HepG2 (cell line): ENCODE data around the gene HBQ1. TPM values are rescaled to one million over a fixed set of nuclear protein-coding genes. Genes with fewer than 3 reads are reported as not detected.

Source experiments
- ATF7-NPFF ChIP-seq: sonication (generic); formaldehyde crosslinking; IDR thresholded peaks from 2 replicates; pipeline ENCODE4 v1.8.1; 2023; ENCODE audit warnings: mild to moderate bottlenecking, low read depth, missing genetic modification reagents, moderate library complexity
- ELF4 ChIP-seq: sonication (generic); formaldehyde crosslinking; IDR thresholded peaks from 2 replicates; pipeline ENCODE4 v1.5.0; 2020; ENCODE audit warnings: missing genetic modification reagents, mild to moderate bottlenecking, moderate library complexity, borderline replicate concordance
- GFI1 ChIP-seq: sonication (generic); formaldehyde crosslinking; IDR thresholded peaks from 2 replicates; pipeline ENCODE4 v1.5.0; 2020; ENCODE audit warnings: missing genetic modification reagents, mild to moderate bottlenecking, borderline replicate concordance
- HOXA9 ChIP-seq: sonication (generic); formaldehyde crosslinking; IDR thresholded peaks from 2 replicates; pipeline ENCODE4 v1.8.1; 2022; ENCODE audit warnings: missing genetic modification reagents, mild to moderate bottlenecking, moderate library complexity, borderline replicate concordance
- JUND ChIP-seq: sonication (generic); formaldehyde crosslinking; IDR thresholded peaks from 2 replicates; pipeline ENCODE4 v1.8.0; 2022; ENCODE audit warnings: mild to moderate bottlenecking, missing genetic modification reagents
- KDM6A ChIP-seq: IDR thresholded peaks from 2 replicates; pipeline ENCODE4 v1.6.1; 2016; ENCODE audit warnings: low read depth
- KLF15 ChIP-seq: sonication (generic); formaldehyde crosslinking; IDR thresholded peaks from 2 replicates; pipeline ENCODE4 v1.8.1; 2023; ENCODE audit warnings: borderline replicate concordance, mild to moderate bottlenecking, inconsistent platforms, missing genetic modification reagents, mixed read lengths
- MEIS2 ChIP-seq: sonication (generic); formaldehyde crosslinking; IDR thresholded peaks from 2 replicates; pipeline ENCODE4 v1.9.0; 2021; ENCODE audit warnings: mild to moderate bottlenecking, missing genetic modification reagents
- NRL ChIP-seq: sonication (generic); formaldehyde crosslinking; IDR thresholded peaks from 2 replicates; pipeline ENCODE4 v1.5.0; 2020; ENCODE audit warnings: missing genetic modification reagents, mild to moderate bottlenecking, moderate library complexity, borderline replicate concordance
- RBM39 ChIP-seq: fragments of 200-400 bp; formaldehyde crosslinking; IDR thresholded peaks from one replicate; pipeline ENCODE4 v1.6.1; 2018; ENCODE audit warnings: antibody characterized with exemption, mild to moderate bottlenecking, low read depth, low read length; ENCODE audit not compliant: poor library complexity, severe bottlenecking
- RFX5 ChIP-seq: IDR thresholded peaks from 2 replicates; pipeline ENCODE4 v1.6.1; 2011; ENCODE audit warnings: low read depth, low read length, improper control_type of control experiment
- SIN3A ChIP-seq: IDR thresholded peaks from 2 replicates; pipeline ENCODE4 v1.6.1; 2011; ENCODE audit warnings: low read depth, mild to moderate bottlenecking, control low read depth, low read length, borderline replicate concordance
- SP4 ChIP-seq: sonication (generic); formaldehyde crosslinking; IDR thresholded peaks from 2 replicates; pipeline ENCODE4 v1.8.1; 2023; ENCODE audit warnings: mild to moderate bottlenecking, missing genetic modification reagents
- TBX3 ChIP-seq: fragments of 450-650 bp; IDR thresholded peaks from 2 replicates; pipeline ENCODE4 v1.6.1; 2017; ENCODE audit warnings: antibody characterized with exemption, mild to moderate bottlenecking, inconsistent platforms, borderline replicate concordance
- ZBTB42 ChIP-seq: sonication (generic); formaldehyde crosslinking; IDR thresholded peaks from 2 replicates; pipeline ENCODE4 v1.5.0; 2020; ENCODE audit warnings: mild to moderate bottlenecking, missing genetic modification reagents
- ZEB1 ChIP-seq: IDR thresholded peaks from 2 replicates; pipeline ENCODE4 v1.6.1; 2012; ENCODE audit warnings: mild to moderate bottlenecking, low read depth, inconsistent platforms; ENCODE audit not compliant: insufficient replicate concordance
- ZNF430 ChIP-seq: sonication (generic); formaldehyde crosslinking; IDR thresholded peaks from 2 replicates; pipeline ENCODE4 v1.9.0; 2021; ENCODE audit warnings: mild to moderate bottlenecking, missing genetic modification reagents
- ZNF589 ChIP-seq: sonication (generic); formaldehyde crosslinking; conservative IDR thresholded peaks from 2 replicates; pipeline ENCODE4 v1.8.0; 2022; ENCODE audit warnings: mild to moderate bottlenecking, moderate library complexity, missing genetic modification reagents
- polyA plus RNA-seq, 8 experiments: library from polyadenylated mRNA; depleted of rRNA in 3 of 8; stranded (reverse) in 7 of 8; unstranded in 1 of 8; fragments of >200 nt; fragmentation: Illumina TruSeq in 4 of 8; extraction: Trizol in 4 of 8; gene quantifications; 2 replicates each; pipeline versions ENCODE4 v1.2.1 to v1.2.3, GENCODE V29; 2011 to 2016; ENCODE audit warnings: low read depth in 4 of 8, missing spikeins in 1 of 8, mixed read lengths in 1 of 8; ENCODE audit not compliant: insufficient read depth in 1 of 8
- total RNA-seq, 5 experiments: library from RNA; depleted of rRNA; stranded (reverse); fragments of >200 nt; fragmentation: Illumina TruSeq; extraction: Trizol; gene quantifications; 2 replicates each; pipeline ENCODE4 v1.2.3, GENCODE V29; 2016; ENCODE audit warnings: low read depth in 1 of 5
- TF ChIP-seq, protein P1 (sequence below): IDR thresholded peaks from 2 replicates; pipeline ENCODE4 v1.6.1; 2012; ENCODE audit warnings: low read depth, low read length, improper control_type of control experiment
- TF ChIP-seq, protein P2 (sequence below): sonication (generic); formaldehyde crosslinking; IDR thresholded peaks from 2 replicates; pipeline ENCODE4 v1.5.0; 2020; ENCODE audit warnings: mild to moderate bottlenecking, missing genetic modification reagents, moderate library complexity
- TF ChIP-seq, protein P3 (sequence below): sonication (generic); formaldehyde crosslinking; IDR thresholded peaks from 2 replicates; pipeline ENCODE4 v1.4.0; 2020; ENCODE audit warnings: missing genetic modification reagents
- TF ChIP-seq, protein P4 (sequence below): sonication (generic); formaldehyde crosslinking; IDR thresholded peaks from 2 replicates; pipeline ENCODE4 v1.4.0; 2020; ENCODE audit warnings: missing genetic modification reagents

HBQ1 gene
- total and polyA plus RNA-seq, 2 of the 13 experiments (the other 11 are each of a cell fraction or from before 2014, with no cell fraction given) = 4.9 to 7.4 TPM

DNA sequence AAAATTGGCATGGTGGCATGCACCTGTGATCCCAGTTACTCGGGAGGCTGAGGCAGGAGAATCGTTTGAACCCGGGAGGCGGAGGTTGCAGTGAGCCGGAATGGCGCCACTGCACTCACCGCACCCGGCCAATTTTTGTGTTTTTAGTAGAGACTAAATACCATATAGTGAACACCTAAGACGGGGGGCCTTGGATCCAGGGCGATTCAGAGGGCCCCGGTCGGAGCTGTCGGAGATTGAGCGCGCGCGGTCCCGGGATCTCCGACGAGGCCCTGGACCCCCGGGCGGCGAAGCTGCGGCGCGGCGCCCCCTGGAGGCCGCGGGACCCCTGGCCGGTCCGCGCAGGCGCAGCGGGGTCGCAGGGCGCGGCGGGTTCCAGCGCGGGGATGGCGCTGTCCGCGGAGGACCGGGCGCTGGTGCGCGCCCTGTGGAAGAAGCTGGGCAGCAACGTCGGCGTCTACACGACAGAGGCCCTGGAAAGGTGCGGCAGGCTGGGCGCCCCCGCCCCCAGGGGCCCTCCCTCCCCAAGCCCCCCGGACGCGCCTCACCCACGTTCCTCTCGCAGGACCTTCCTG lies at the start of gene HBQ1 (continued):
- TF ChIP-seq HOXA9 (CRISPR knock-in tag) (no peak), KLF15 (CRISPR knock-in tag) (no peak), ZBTB42 (CRISPR knock-in tag) (no peak), ZNF589 (no peak), SP4 (CRISPR knock-in tag) (peak; percentile 17; the same call in 1 of the 2 replicates), ZNF430 (CRISPR knock-in tag) (no peak), GFI1 (CRISPR knock-in tag) (no peak), TBX3 (no peak), RFX5 (no peak), ATF7-NPFF (CRISPR knock-in tag) (no peak), MEIS2 (peak; percentile 67; the same call in 1 of the 2 replicates), SIN3A (no peak), ZEB1 (no peak), JUND (CRISPR knock-in tag) (no peak), NRL (CRISPR knock-in tag) (no peak), KDM6A (CRISPR knock-in tag) (no peak), RBM39 (no peak), ELF4 (CRISPR knock-in tag) (no peak)
- TF ChIP-seq, protein P1, sequence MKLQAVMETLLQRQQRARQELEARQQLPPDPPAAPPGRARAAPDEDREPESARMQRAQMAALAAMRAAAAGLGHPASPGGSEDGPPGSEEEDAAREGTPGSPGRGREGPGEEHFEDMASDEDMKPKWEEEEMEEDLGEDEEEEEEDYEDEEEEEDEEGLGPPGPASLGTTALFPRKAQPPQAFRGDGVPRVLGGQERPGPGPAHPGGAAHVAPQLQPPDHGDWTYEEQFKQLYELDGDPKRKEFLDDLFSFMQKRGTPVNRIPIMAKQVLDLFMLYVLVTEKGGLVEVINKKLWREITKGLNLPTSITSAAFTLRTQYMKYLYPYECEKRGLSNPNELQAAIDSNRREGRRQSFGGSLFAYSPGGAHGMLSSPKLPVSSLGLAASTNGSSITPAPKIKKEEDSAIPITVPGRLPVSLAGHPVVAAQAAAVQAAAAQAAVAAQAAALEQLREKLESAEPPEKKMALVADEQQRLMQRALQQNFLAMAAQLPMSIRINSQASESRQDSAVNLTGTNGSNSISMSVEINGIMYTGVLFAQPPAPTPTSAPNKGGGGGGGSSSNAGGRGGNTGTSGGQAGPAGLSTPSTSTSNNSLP = no peak
- TF ChIP-seq, protein P2, sequence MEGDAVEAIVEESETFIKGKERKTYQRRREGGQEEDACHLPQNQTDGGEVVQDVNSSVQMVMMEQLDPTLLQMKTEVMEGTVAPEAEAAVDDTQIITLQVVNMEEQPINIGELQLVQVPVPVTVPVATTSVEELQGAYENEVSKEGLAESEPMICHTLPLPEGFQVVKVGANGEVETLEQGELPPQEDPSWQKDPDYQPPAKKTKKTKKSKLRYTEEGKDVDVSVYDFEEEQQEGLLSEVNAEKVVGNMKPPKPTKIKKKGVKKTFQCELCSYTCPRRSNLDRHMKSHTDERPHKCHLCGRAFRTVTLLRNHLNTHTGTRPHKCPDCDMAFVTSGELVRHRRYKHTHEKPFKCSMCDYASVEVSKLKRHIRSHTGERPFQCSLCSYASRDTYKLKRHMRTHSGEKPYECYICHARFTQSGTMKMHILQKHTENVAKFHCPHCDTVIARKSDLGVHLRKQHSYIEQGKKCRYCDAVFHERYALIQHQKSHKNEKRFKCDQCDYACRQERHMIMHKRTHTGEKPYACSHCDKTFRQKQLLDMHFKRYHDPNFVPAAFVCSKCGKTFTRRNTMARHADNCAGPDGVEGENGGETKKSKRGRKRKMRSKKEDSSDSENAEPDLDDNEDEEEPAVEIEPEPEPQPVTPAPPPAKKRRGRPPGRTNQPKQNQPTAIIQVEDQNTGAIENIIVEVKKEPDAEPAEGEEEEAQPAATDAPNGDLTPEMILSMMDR (CRISPR knock-in tag) = peak; percentile 67; the same call in 1 of the 2 replicates
- TF ChIP-seq, protein P3, sequence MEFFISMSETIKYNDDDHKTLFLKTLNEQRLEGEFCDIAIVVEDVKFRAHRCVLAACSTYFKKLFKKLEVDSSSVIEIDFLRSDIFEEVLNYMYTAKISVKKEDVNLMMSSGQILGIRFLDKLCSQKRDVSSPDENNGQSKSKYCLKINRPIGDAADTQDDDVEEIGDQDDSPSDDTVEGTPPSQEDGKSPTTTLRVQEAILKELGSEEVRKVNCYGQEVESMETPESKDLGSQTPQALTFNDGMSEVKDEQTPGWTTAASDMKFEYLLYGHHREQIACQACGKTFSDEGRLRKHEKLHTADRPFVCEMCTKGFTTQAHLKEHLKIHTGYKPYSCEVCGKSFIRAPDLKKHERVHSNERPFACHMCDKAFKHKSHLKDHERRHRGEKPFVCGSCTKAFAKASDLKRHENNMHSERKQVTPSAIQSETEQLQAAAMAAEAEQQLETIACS (CRISPR knock-in tag) = peak; percentile 41; the same call in 1 of the 2 replicates
- TF ChIP-seq, protein P4, sequence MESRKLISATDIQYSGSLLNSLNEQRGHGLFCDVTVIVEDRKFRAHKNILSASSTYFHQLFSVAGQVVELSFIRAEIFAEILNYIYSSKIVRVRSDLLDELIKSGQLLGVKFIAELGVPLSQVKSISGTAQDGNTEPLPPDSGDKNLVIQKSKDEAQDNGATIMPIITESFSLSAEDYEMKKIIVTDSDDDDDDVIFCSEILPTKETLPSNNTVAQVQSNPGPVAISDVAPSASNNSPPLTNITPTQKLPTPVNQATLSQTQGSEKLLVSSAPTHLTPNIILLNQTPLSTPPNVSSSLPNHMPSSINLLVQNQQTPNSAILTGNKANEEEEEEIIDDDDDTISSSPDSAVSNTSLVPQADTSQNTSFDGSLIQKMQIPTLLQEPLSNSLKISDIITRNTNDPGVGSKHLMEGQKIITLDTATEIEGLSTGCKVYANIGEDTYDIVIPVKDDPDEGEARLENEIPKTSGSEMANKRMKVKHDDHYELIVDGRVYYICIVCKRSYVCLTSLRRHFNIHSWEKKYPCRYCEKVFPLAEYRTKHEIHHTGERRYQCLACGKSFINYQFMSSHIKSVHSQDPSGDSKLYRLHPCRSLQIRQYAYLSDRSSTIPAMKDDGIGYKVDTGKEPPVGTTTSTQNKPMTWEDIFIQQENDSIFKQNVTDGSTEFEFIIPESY (CRISPR knock-in tag) = peak; percentile 29; the same call in 1 of the 2 replicates
